Epithelial cell of proximal tubule (primary cell): ENCODE data around the gene AHCTF1. TPM values are rescaled to one million over a fixed set of nuclear protein-coding genes. Genes with fewer than 3 reads are reported as not detected.
A peak's percentile ranks its signal among the peaks of the same experiment; 100 is the strongest.
"Not testable (repeated sequence)": the region's sequence is repeated elsewhere in the genome, so short reads cannot be mapped to it uniquely, and the experiment has no call there.

Source experiments
- DNase-seq: peaks from one replicate; pipeline ENCODE4 v3.0.0-alpha.2; 2011; ENCODE audit warnings: low read depth
- H3K4me3 ChIP-seq: 2 replicates; pipeline ENCODE4 v1.5.1; 2011; ENCODE audit warnings: low read depth, mild to moderate bottlenecking, low read length
- CTCF ChIP-seq: conservative IDR thresholded peaks from 2 replicates; pipeline ENCODE4 v1.5.1; 2012; ENCODE audit warnings: low read depth, mild to moderate bottlenecking, low read length
- total RNA-seq: library from RNA; depleted of rRNA; stranded (reverse); fragments of >200 nt; gene quantifications from 2 replicates; pipeline ENCODE4 v1.2.3, GENCODE V29; 2015

AHCTF1 gene
- total RNA-seq, 1 donor from 2014 or later = 20.0 TPM

GRCh38 chr1:246820666-246821065 lies 111.1 kb downstream of the AHCTF1 start:
- no peak for TF ChIP-seq CTCF

GRCh38 chr1:246817778-246818177 lies 114.0 kb downstream of the AHCTF1 start:
- H3K4me3 ChIP-seq = not testable (repeated sequence)

More at GRCh38 chr1:246820666-246821065, 111.1 kb downstream of the AHCTF1 start:
- no peak for DNase-seq
- no peak overlapping the region for H3K4me3 ChIP-seq

GRCh38 chr1:246815693-246816270 lies 116.0 kb downstream of the AHCTF1 start:
- TF ChIP-seq CTCF = no peak
- no peak overlapping the region for H3K4me3 ChIP-seq
- DNase-seq = no peak

More at GRCh38 chr1:246817778-246818177, 114.0 kb downstream of the AHCTF1 start:
- not testable (repeated sequence) for DNase-seq

GRCh38 chr1:246814890-246815289 lies 116.9 kb downstream of the AHCTF1 start:
- TF ChIP-seq CTCF = no peak
- H3K4me3 ChIP-seq = no peak overlapping the region
- no peak for DNase-seq

GRCh38 chr1:246813325-246813724 lies 118.4 kb downstream of the AHCTF1 start:
- not testable (repeated sequence) for H3K4me3 ChIP-seq, DNase-seq

- DNase-seq = no peak
- no peak for TF ChIP-seq CTCF
- no peak overlapping the region for H3K4me3 ChIP-seq
Observed at GRCh38 chr1:246811985-246812384, 119.8 kb downstream of the AHCTF1 start.

- DNase-seq = no peak
- TF ChIP-seq CTCF = peak; percentile 8
- no peak overlapping the region for H3K4me3 ChIP-seq
Observed at GRCh38 chr1:246809473-246809872, 122.3 kb downstream of the AHCTF1 start.

GRCh38 chr1:246805135-246805716 lies 126.5 kb downstream of the AHCTF1 start:
- no peak for TF ChIP-seq CTCF
- no peak for DNase-seq
- no peak overlapping the region for H3K4me3 ChIP-seq
